T-helper 9 cell (primary cell): ENCODE results near the gene TBC1D3C.
"Not testable (repeated sequence)": the region's sequence is repeated elsewhere in the genome, so short reads cannot be mapped to it uniquely, and the experiment has no call there.

Experiments
- DNase-seq: peaks from one replicate; pipeline ENCODE4 v3.0.0-alpha.2; 2020
- total RNA-seq, 2 donors: gene quantifications; one replicate each; lab custom pipeline; 2026; lab: John Stamatoyannopoulos, UW

TBC1D3C gene
- 0 reads per million in 2 donors for total RNA-seq

DNA sequence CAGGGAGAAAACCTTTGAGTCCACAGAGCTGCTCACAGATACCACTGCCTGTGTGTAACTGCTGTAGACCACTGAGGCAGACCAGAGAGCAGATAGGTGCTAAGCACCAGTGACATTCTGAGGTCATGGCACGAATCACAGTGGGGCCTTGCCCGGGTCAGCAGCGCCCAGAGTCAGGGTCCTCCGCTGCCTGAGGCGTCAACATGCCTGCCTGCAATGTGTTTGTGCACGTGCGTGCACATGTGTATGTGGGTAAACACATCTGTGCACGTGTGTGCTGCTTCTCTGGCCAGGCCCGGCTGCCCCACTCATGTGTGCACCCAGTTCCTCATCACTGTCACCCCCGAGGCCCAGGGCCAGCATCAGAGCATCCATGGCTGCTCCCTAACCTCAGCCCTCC, at the start of gene TBC1D3C:
Gene TBC1D3C, minus strand, starts transcription at position 101 of the 400 bp plus-strand sequence. CDS start 1,568 bp downstream, outside the sequence.
- DNase-seq = not testable (repeated sequence)

GRCh38 chr17:38099262-38099661, 30.8 kb upstream of the TBC1D3C start:
- not testable (repeated sequence) for DNase-seq

GRCh38 chr17:38094059-38094694, 25.7 kb upstream of the TBC1D3C start:
- not testable (repeated sequence) for DNase-seq

DNA sequence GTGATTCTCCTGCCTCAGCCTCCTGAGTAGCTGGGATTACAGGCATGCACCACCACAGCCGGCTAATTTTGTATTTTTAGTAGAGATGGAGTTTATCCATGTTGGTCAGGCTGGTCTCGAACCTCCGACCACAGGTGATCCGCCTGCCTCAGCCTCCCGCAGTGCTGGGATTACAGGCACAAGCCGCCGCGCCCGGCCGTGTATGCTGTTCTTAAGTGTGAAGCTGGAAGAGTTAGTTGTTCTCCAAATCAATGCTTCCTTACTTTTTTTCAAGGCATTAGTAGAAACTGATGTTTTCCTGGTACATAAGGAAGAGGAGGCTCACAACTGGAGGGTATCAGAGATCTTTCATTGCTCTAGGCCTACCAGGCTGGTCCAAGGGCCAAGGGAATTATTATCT, 19.7 kb upstream of the TBC1D3C start:
- DNase-seq = not testable (repeated sequence)

GRCh38 chr17:38087344-38087743, 18.9 kb upstream of the TBC1D3C start:
- DNase-seq = not testable (repeated sequence)
